C4-2B (cell line): ENCODE results near the gene DRD4.
"Not testable (repeated sequence)": the region's sequence is repeated elsewhere in the genome, so short reads cannot be mapped to it uniquely, and the experiment has no call there.

Experiments used
- H3K27ac ChIP-seq: fragments of 450-650 bp; 2 replicates; pipeline ENCODE4 v1.5.1; 2017
- CTCF ChIP-seq: fragments of 450-650 bp; conservative IDR thresholded peaks from 2 replicates; pipeline ENCODE4 v1.5.1; 2017; ENCODE audit warnings: mild to moderate bottlenecking
- ZFX ChIP-seq: fragments of 450-650 bp; IDR thresholded peaks from 2 replicates; pipeline ENCODE4 v1.6.1; 2017

Gene DRD4

GRCh38 chr11:643849-644738, 7.0 kb downstream of the DRD4 start:
- no peak for TF ChIP-seq ZFX
- TF ChIP-seq CTCF, result no peak
- no peak overlapping the region for H3K27ac ChIP-seq

DNA sequence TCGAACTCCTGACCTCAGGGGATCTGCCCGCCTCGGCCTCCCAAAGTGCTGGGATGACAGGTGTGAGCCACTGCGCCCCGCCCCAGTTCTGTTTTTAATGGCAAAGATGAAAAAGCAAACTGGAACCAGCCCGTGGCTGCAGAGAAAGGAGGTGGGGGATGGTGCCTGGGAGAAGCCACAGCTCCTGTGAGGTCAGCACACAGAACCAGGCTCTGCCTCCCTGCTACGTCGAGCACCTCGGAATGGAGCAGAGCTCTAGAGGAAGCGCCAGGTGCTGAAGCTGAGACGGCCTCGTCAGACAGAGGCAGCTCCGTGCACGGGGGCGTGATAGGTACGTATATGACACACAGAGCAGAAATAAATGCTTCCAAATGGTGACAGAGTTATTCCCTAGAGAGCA, 8.5 kb downstream of the DRD4 start:
- H3K27ac ChIP-seq, result no peak overlapping the region
- TF ChIP-seq CTCF (no peak), ZFX (no peak)

GRCh38 chr11:646214-646613, 9.1 kb downstream of the DRD4 start:
- TF ChIP-seq CTCF (no peak), ZFX (no peak)
- no peak overlapping the region for H3K27ac ChIP-seq

- H3K27ac ChIP-seq, result not testable (repeated sequence)
These were observed 10.6 kb downstream of the DRD4 start for GRCh38 chr11:647672-648158.

- no peak overlapping the region for H3K27ac ChIP-seq
- TF ChIP-seq ZFX, result no peak
- TF ChIP-seq CTCF, result no peak
These were observed 13.4 kb downstream of the DRD4 start for GRCh38 chr11:650482-650881.

GRCh38 chr11:653136-653535, 16.1 kb downstream of the DRD4 start:
- not testable (repeated sequence) for H3K27ac ChIP-seq

- no peak for TF ChIP-seq CTCF
- TF ChIP-seq ZFX, result no peak
- no peak overlapping the region for H3K27ac ChIP-seq
These were observed 16.8 kb downstream of the DRD4 start for GRCh38 chr11:653837-654236.

DNA sequence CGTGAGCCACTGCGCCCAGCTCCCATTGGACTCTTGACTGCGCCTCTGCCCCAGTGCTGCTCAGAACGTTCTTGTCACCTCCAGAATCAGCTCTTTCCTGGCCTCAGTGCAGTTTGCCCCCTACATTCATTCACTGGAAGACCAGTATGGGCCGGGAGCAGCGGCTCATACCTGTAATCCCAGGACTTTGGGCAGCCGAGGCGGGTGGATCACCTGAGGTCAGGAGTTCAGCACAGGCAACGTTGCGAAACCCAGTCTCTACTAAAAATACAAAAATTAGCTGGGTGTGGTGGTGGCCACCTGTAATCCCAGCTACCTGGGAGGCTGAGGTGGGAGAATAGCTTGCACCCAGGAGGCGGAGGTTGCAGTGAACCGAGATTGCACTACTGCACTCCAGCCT, 17.4 kb downstream of the DRD4 start:
- not testable (repeated sequence) for H3K27ac ChIP-seq

DNA sequence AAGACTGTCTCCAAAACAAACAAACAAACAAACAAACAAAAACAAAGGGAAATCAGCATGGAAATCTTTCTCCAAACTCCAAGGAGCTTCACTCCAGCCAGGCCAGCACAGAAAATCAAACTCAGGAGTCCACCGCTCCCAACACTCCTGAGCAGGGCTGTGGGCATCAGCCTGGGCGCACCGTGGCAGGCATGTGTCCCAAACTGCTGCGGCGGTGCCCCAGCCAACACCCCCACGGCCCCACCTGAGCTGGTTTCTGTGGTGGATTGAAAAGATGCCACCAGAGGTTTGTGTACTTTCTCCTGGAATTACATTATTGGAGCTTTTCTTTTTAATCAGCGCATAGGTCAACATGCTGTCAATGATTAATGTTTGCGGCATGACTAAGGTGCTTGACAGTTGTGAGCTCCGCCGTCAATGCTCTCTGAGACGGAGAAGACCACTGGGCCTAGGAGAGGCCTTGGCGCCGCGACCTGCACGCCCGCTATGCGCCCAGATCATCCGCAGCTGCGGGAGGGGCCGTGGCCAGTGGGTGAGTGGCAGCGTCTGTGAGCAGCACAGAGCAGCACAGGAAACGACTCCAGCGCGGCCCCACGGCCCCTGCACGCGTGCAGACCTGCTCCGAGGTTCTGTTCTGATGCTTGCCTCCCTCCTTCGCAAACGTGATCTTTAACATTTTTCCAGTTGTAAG, 18.1 kb downstream of the DRD4 start:
- no peak overlapping the region for H3K27ac ChIP-seq

More for the DNA sequence above, 18.1 kb downstream of the DRD4 start:
- TF ChIP-seq CTCF, result no peak
- no peak for TF ChIP-seq ZFX
